Skin epidermis (tissue), 12 donors: Measurements from ENCODE around the gene CALN1.
"Not testable (repeated sequence)": the region's sequence is repeated elsewhere in the genome, so short reads cannot be mapped to it uniquely, and the experiment has no call there.

Experiments
- H3K27ac ChIP-seq, 21 experiments: fragments of 200-600 bp; sonication (generic) in 11 of 21; one replicate each; pipeline ENCODE4 v1.5.0; 2020; ENCODE audit warnings: mild to moderate bottlenecking in 3 of 21, inconsistent platforms in 2 of 21, moderate library complexity in 2 of 21
- H3K4me3 ChIP-seq, 7 experiments: fragments of 200-600 bp; sonication (generic) in 2 of 7; one replicate each; pipeline ENCODE4 v1.5.0; 2020; ENCODE audit warnings: inconsistent platforms in 2 of 7, mild to moderate bottlenecking in 2 of 7, moderate library complexity in 1 of 7

The CALN1 gene

GRCh38 chr7:72114129-72114528, 298.0 kb downstream of the CALN1 start:
- Histone ChIP-seq H3K27ac (no peak overlapping the region), H3K4me3 (no peak overlapping the region)

- H3K4me3 ChIP-seq: no peak overlapping the region
- no peak overlapping the region for H3K27ac ChIP-seq
Observed at GRCh38 chr7:72112992-72113391, 299.1 kb downstream of the CALN1 start.

- H3K27ac ChIP-seq: no peak overlapping the region
- H3K4me3 ChIP-seq: no peak overlapping the region
Observed at GRCh38 chr7:72112530-72112929, 299.6 kb downstream of the CALN1 start.

GRCh38 chr7:72111086-72111485, 301.1 kb downstream of the CALN1 start:
- Histone ChIP-seq H3K27ac (no peak overlapping the region), H3K4me3 (no peak overlapping the region)

- H3K27ac ChIP-seq: no peak overlapping the region
- H3K4me3 ChIP-seq: no peak overlapping the region
Observed at GRCh38 chr7:72109566-72109965, 302.6 kb downstream of the CALN1 start.

- Histone ChIP-seq H3K27ac (no peak overlapping the region), H3K4me3 (no peak overlapping the region)
Observed at GRCh38 chr7:72106405-72106804, 305.7 kb downstream of the CALN1 start.

GRCh38 chr7:72101444-72101843, 310.7 kb downstream of the CALN1 start:
- Histone ChIP-seq H3K4me3 (no peak overlapping the region), H3K27ac (no peak overlapping the region)

- no peak overlapping the region for H3K4me3 ChIP-seq
- no peak overlapping the region for H3K27ac ChIP-seq
Observed at GRCh38 chr7:72099784-72100183, 312.4 kb downstream of the CALN1 start.

GRCh38 chr7:72098807-72099580, 313.1 kb downstream of the CALN1 start:
- Histone ChIP-seq H3K4me3 (no peak overlapping the region), H3K27ac (no peak overlapping the region)

- no peak overlapping the region for H3K27ac ChIP-seq
- H3K4me3 ChIP-seq: no peak overlapping the region
Observed at GRCh38 chr7:72097226-72097625, 314.9 kb downstream of the CALN1 start.

- Histone ChIP-seq H3K27ac (no peak overlapping the region), H3K4me3 (no peak overlapping the region)
Observed at GRCh38 chr7:72092769-72093168, 319.4 kb downstream of the CALN1 start.

- H3K4me3 ChIP-seq: no peak overlapping the region
Observed at GRCh38 chr7:72087926-72088325, 324.2 kb downstream of the CALN1 start.

GRCh38 chr7:72080865-72081510, 331.1 kb downstream of the CALN1 start:
- Histone ChIP-seq H3K27ac (peak overlapping the region in 4 of 21 experiments; percentile 13 to 51 (median 20)), H3K4me3 (no peak overlapping the region)

More at GRCh38 chr7:72087926-72088325, 324.2 kb downstream of the CALN1 start:
- H3K27ac ChIP-seq: no peak overlapping the region

- peak overlapping the region in 3 of 21 experiments; percentile 20 to 51 (median 21) for H3K27ac ChIP-seq
- H3K4me3 ChIP-seq: no peak overlapping the region
Observed at GRCh38 chr7:72080341-72080766, 331.8 kb downstream of the CALN1 start.

- Histone ChIP-seq H3K4me3 (no peak overlapping the region), H3K27ac (no peak overlapping the region)
Observed at GRCh38 chr7:72078856-72079255, 333.3 kb downstream of the CALN1 start.

- Histone ChIP-seq H3K4me3 (no peak overlapping the region), H3K27ac (no peak overlapping the region)
Observed at GRCh38 chr7:72078301-72078700, 333.8 kb downstream of the CALN1 start.

- no peak overlapping the region for H3K27ac ChIP-seq
- no peak overlapping the region for H3K4me3 ChIP-seq
Observed at GRCh38 chr7:72077786-72078185, 334.4 kb downstream of the CALN1 start.

GRCh38 chr7:72072901-72073300, 339.2 kb downstream of the CALN1 start:
- Histone ChIP-seq H3K4me3 (no peak overlapping the region), H3K27ac (no peak overlapping the region)

GRCh38 chr7:72069263-72069662, 342.9 kb downstream of the CALN1 start:
- Histone ChIP-seq H3K4me3 (no peak overlapping the region), H3K27ac (no peak overlapping the region)

- not testable (repeated sequence) for H3K27ac ChIP-seq, H3K4me3 ChIP-seq
Observed at GRCh38 chr7:72065764-72066163, 346.4 kb downstream of the CALN1 start.

- Histone ChIP-seq H3K27ac (no peak overlapping the region), H3K4me3 (no peak overlapping the region)
Observed at GRCh38 chr7:72064916-72065315, 347.2 kb downstream of the CALN1 start.
